K562 (cell line): ENCODE data around the gene BANF2. TPM values are rescaled to one million over a fixed set of nuclear protein-coding genes. Genes with fewer than 3 reads are reported as not detected.

ENCODE experiments used
- ATAC-seq: fragments of 200-7000 bp; cut with Tn5 transposase; 3 replicates; pipeline ENCODE4 v1.9.1; 2020; ENCODE audit warnings: moderate library complexity
- BruUV-seq: library from RNA; stranded (reverse); fragments of 400-500 nt; replicated peaks from 2 replicates; lab custom pipeline; 2021; lab: Mats Ljungman, UMichigan
- CTCF ChIA-PET: fragments of 300-600 bp; formaldehyde crosslinking; extraction: SDS; loops from one replicate; lab custom pipeline; 2021; ENCODE audit warnings: low intra/inter-chr PET ratio; lab: Yijun Ruan, JAX
- POLR2A ChIA-PET: fragments of 300-600, 350-650 bp; sonication (Branson Sonifier 250); formaldehyde crosslinking; extraction: SDS; loops from one replicate; lab custom pipeline; 2021; ENCODE audit warnings: antibody characterized with exemption, inconsistent platforms; lab: Yijun Ruan, JAX
- DNase-seq, 4 experiments: peaks; one replicate each; pipeline versions ENCODE4 v3.0.0 to v3.0.0-alpha.2; 2011 to 2018; ENCODE audit warnings: low spot score in 3 of 4, mixed read lengths in 3 of 4; ENCODE audit errors: extremely low read depth in 1 of 4
- FAIRE-seq: peaks from 2 replicates; lab custom pipeline; 2011; peaks lifted over from hg19 to GRCh38; lab: Jason Lieb, UNC
- H2AFZ ChIP-seq: 2 replicates; pipeline ENCODE4 v1.6.0; 2011; ENCODE audit warnings: low read depth, low read length, control low read depth, inconsistent platforms
- H3K27ac ChIP-seq: fragments of 200-600 bp; 3 replicates; pipeline ENCODE4 v1.8.0; 2011; ENCODE audit warnings: low read depth, mild to moderate bottlenecking, control low read depth, inconsistent platforms, low read length, moderate library complexity, mixed read lengths; ENCODE audit errors: extremely low read depth
- H3K27me3 ChIP-seq, 2 experiments: fragments of 300-600 bp in 1 of 2; 2 replicates in 1 of 2; 3 replicates in 1 of 2; pipeline versions ENCODE4 v1.6.0 to v1.8.0; 2011; ENCODE audit warnings: inconsistent platforms in 2 of 2, low read length in 2 of 2, mild to moderate bottlenecking in 1 of 2, mixed read lengths in 1 of 2, moderate library complexity in 1 of 2; ENCODE audit not compliant: control insufficient read depth in 2 of 2, insufficient read depth in 2 of 2
- H3K36me3 ChIP-seq: fragments of 300-600 bp; 3 replicates; pipeline ENCODE4 v1.8.0; 2011; ENCODE audit warnings: mild to moderate bottlenecking, low read length, inconsistent platforms; ENCODE audit not compliant: control insufficient read depth, insufficient read depth
- H3K4me1 ChIP-seq, 2 experiments: fragments of 200-600 bp in 1 of 2; replicated peaks in 1 of 2; 2 replicates in 1 of 2; 3 replicates in 1 of 2; pipeline versions ENCODE4 v1.5.1 to v1.8.0; 2011; ENCODE audit warnings: inconsistent platforms in 2 of 2, low read length in 2 of 2, mild to moderate bottlenecking in 1 of 2, mixed read lengths in 1 of 2, moderate library complexity in 1 of 2; ENCODE audit not compliant: control insufficient read depth in 2 of 2, insufficient read depth in 2 of 2
- H3K4me2 ChIP-seq: 2 replicates; pipeline ENCODE4 v1.6.1; 2011; ENCODE audit warnings: low read length, control low read depth, inconsistent platforms, mixed read lengths; ENCODE audit not compliant: insufficient read depth
- H3K4me3 ChIP-seq: fragments of 200-600 bp; sonication (generic), shearing (Covaris generic); 2 replicates; pipeline ENCODE4 v1.5.1; 2016; ENCODE audit warnings: control low read depth, inconsistent platforms
- H3K79me2 ChIP-seq: fragments of 200-600 bp; 3 replicates; pipeline ENCODE4 v1.8.0; 2011; ENCODE audit warnings: low read length, inconsistent platforms; ENCODE audit not compliant: control insufficient read depth, insufficient read depth
- H3K9ac ChIP-seq, 2 experiments: 2 replicates each; pipeline versions ENCODE4 v1.6.0 to v1.6.1; 2011; ENCODE audit warnings: low read depth in 2 of 2, low read length in 2 of 2, control low read depth in 1 of 2, inconsistent platforms in 1 of 2, mild to moderate bottlenecking in 1 of 2, mixed read lengths in 1 of 2; ENCODE audit not compliant: insufficient read depth in 1 of 2
- H3K9me1 ChIP-seq: one replicate; pipeline ENCODE4 v1.6.0; 2011; ENCODE audit warnings: inconsistent platforms, mild to moderate bottlenecking, low read length, moderate library complexity; ENCODE audit not compliant: control insufficient read depth, insufficient read depth
- H3K9me3 ChIP-seq: replicated peaks from 2 replicates; pipeline ENCODE4 v1.5.1; 2011; ENCODE audit warnings: low read depth, low read length, inconsistent platforms; ENCODE audit not compliant: control insufficient read depth, insufficient read depth
- H4K20me1 ChIP-seq: replicated peaks from 2 replicates; pipeline ENCODE4 v1.6.1; 2011; ENCODE audit warnings: low read length, inconsistent platforms, mixed read lengths; ENCODE audit not compliant: control insufficient read depth, insufficient read depth
- ETV6 ChIP-seq, 3 experiments: fragments of 150-350 bp in 1 of 3; sonication (generic) in 1 of 3; formaldehyde crosslinking in 1 of 3; IDR thresholded peaks; 2 replicates each; pipeline versions ENCODE4 v1.6.1 to v1.8.0; 2014 to 2022; ENCODE audit warnings: borderline replicate concordance in 2 of 3, low read depth in 2 of 3, antibody characterized with exemption in 1 of 3, low read length in 1 of 3, mild to moderate bottlenecking in 1 of 3, missing genetic modification reagents in 1 of 3
- NFRKB ChIP-seq: fragments of 450-650 bp; IDR thresholded peaks from 2 replicates; pipeline ENCODE4 v1.6.1; 2016; ENCODE audit warnings: low read depth
- THAP12 ChIP-seq: fragments of 250-450 bp; sonication (Bioruptor Pico); IDR thresholded peaks from 2 replicates; pipeline ENCODE4 v1.9.0; 2021; ENCODE audit warnings: mild to moderate bottlenecking, inconsistent platforms
- ZNF274 ChIP-seq: IDR thresholded peaks from 2 replicates; pipeline ENCODE4 v1.6.1; 2011; ENCODE audit warnings: low read depth, mild to moderate bottlenecking, low read length, moderate library complexity, borderline replicate concordance
- ZNF408 ChIP-seq: fragments of 250-450 bp; sonication (Bioruptor Pico); IDR thresholded peaks from 2 replicates; pipeline ENCODE4 v1.4.0; 2020; ENCODE audit warnings: low read depth, mild to moderate bottlenecking, moderate library complexity
- ZNF586 ChIP-seq: fragments of 450-650 bp; formaldehyde crosslinking; conservative IDR thresholded peaks from 2 replicates; pipeline ENCODE4 v1.4.0; 2020; ENCODE audit warnings: mild to moderate bottlenecking, moderate library complexity
- WGBS: fragments of 100-300 bp; shearing (Covaris generic); methylation state at CpG from one replicate; pipeline ENCODE4 v1.1.6; 2016; ENCODE audit warnings: low coverage, mixed read lengths; ENCODE audit not compliant: insufficient coverage; ENCODE audit errors: missing lambda C conversion rate; 5-methylcytosine and 5-hydroxymethylcytosine counted together
- in situ Hi-C: fragments of 300-500 bp; cut with MboI; formaldehyde crosslinking; loops from 4 replicates; pipeline ENCODE4 v1.15.0; 2018; ENCODE audit warnings: inconsistent platforms, mixed read lengths
- intact Hi-C: fragments of 100-400 bp; cut with micrococcal nuclease; formaldehyde crosslinking; loops from 2 replicates; pipeline ENCODE4 v1.14.2; 2022
- polyA plus RNA-seq, 8 experiments: library from polyadenylated mRNA; depleted of rRNA in 4 of 8; stranded (reverse) in 5 of 8; unstranded in 3 of 8; fragments of >200 nt; fragmentation: Nextera tagmentation in 2 of 8; fragmentation: Illumina TruSeq in 1 of 8; extraction: Ambion mirVana in 2 of 8; extraction: Trizol in 1 of 8; gene quantifications; 2 replicates each; pipeline versions ENCODE4 v1.2.1 to v1.2.3, GENCODE V29; 2011 to 2014; ENCODE audit warnings: inconsistent platforms in 1 of 8, missing spikeins in 1 of 8
- total RNA-seq, 7 experiments: library from RNA; depleted of rRNA in 6 of 7; stranded (reverse); fragments of >200 nt in 6 of 7; fragmentation: Illumina TruSeq in 2 of 7; extraction: Trizol in 2 of 7; gene quantifications; 2 replicates each; pipeline versions ENCODE4 v1.2.1 to v1.2.3, GENCODE V29; 2011 to 2021; ENCODE audit warnings: low replicate concordance in 1 of 7

BANF2 gene
- total and polyA plus RNA-seq, 9 of the 15 experiments (the other 6 are each of a cell fraction or from before 2014, with no cell fraction given) = not detected

GRCh38 chr20:17675519-17676377, 24.0 kb upstream of the BANF2 start:
- no peak for TF ChIP-seq ZNF274
- no peak for TF ChIP-seq THAP12 (CRISPR knock-in tag)
- TF ChIP-seq ZNF586 = no peak
- no peak for TF ChIP-seq NFRKB
- no peak for TF ChIP-seq ETV6 (IDR thresholded peaks at IDR 0.05; ENCODE audit: borderline replicate concordance in 1 of 2, low read depth in 2 of 2, low read length in 1 of 2)
- no peak for TF ChIP-seq ETV6 (CRISPR knock-in tag; IDR thresholded peaks at IDR 0.05; ENCODE audit: borderline replicate concordance)
- no peak for TF ChIP-seq ZNF408 (CRISPR knock-in tag)
- BruUV-seq = no TSS peak
- Histone ChIP-seq H3K9me3 (no peaks in the 10 kb centered on the region), H3K4me2 (no peak overlapping the region), H3K27ac (no peak overlapping the region), H3K9ac (no peak overlapping the region), H3K4me1 (peaks cover 9 to 26% of the 10 kb centered on the region in 2 experiments), H3K36me3 (peaks cover 34% of the 10 kb centered on the region), H3K9me1 (peaks cover 3% of the 10 kb centered on the region), H2AFZ (no peak overlapping the region), H3K27me3 (no peaks in the 10 kb centered on the region), H3K79me2 (peaks cover 62% of the 10 kb centered on the region), H4K20me1 (peaks cover 7% of the 10 kb centered on the region; the same call in 1 of the 2 replicates), H3K4me3 (no peak overlapping the region)
- FAIRE-seq (no peak), ATAC-seq (no peak), DNase-seq (no peak)
- in situ Hi-C loops = no loop called here
- whole genome bisulfite sequencing = 80% methylated on average over 8 of the region's 13 CpGs
- POLR2A ChIA-PET = interaction anchor here (0.6 to 0.7 kb wide), 2 partner anchors 8 to 18 kb away, joined by 3 to 4 read pairs; no protein-coding TSS in a partner anchor
- CTCF ChIA-PET = no interaction called here
- intact Hi-C loops = no loop called here
